ENCODE results near the gene STK24.
A peak's percentile ranks its signal among the peaks of the same experiment; 100 is the strongest.

The STK24 gene

DNA sequence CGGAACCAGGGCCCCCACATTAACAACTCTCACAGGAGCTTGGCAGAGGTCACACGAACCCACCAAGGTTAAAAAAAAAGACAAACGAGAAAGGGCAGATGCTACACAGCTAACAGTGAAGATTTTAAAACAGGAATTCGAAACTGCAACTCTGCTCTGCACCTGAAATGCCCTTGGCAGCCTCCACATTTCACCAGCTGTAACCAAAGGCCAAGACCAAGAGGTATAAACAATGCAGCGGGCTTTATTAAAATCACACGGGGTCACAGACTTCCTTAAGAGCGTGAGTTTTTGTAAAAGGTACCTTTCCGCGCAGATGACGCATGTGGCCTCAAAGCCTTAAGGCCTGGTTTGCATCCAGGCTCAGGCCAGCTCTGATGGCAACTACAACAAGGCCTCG is 88.2 kb downstream of the STK24 start:
- DNase-seq = no peak

DNA sequence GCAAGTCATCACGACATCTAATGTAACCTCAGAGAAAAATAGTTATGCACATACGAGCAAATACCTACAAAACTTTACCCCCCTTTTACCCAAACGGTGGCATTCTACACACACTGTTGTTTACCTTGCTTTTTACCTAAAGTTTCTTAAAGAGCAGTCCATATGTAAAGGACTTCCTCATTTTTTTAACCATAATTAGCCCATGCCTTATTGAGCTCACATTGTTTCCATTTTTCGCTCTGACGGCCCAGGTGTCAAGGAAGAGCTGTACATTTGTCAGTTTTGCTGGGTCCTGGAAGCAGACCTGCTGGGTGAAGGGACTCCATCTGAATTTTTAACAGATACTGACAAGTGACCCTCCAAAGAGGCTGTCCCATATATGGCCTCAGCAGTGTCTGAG is 89.4 kb downstream of the STK24 start:
- no peak for DNase-seq

DNA sequence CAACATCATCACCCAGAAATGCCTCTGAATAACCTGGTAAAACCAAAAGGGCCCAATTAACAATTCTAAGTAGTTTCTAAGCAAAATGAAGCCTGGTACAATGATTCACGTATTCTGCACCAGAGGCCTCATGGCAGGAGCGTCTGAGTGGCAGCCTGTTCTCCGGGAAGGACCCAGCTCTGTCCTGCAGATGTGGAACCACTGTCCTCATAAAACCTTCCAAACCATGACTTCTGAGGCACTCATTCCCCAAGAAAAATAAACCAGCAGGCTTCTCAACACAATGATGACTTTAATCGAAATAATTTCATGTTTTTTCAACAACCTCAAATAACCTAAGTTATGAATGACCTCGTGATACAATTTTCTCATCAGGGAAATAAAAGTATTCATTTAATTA is 89.9 kb downstream of the STK24 start:
- DNase-seq = no peak

- no peak for DNase-seq
These were observed 90.5 kb downstream of the STK24 start for GRCh38 chr13:98486412-98486811.

DNA sequence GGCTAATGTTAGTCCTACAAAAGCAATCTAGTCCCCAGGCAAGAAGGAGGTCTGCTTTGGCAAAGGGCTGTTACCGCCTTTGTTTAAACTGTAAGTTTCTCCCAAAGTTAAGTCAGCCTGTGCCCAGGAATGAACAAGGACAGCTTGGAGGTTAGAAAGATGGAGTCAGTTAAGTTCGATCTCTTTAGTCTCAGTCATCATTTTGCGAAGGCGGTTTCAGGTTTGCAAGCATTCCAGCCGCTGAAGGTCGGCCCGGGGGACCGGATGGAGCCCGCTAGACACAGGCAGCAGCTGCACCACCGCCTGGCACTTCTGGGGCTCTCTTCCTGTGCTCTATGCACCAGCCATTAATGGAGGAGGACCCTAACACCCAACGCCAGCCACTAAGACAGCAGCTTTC is 91.3 kb downstream of the STK24 start:
- DNase-seq = no peak

GRCh38 chr13:98484289-98485219 is 92.4 kb downstream of the STK24 start:
- DNase-seq = no peak

DNA sequence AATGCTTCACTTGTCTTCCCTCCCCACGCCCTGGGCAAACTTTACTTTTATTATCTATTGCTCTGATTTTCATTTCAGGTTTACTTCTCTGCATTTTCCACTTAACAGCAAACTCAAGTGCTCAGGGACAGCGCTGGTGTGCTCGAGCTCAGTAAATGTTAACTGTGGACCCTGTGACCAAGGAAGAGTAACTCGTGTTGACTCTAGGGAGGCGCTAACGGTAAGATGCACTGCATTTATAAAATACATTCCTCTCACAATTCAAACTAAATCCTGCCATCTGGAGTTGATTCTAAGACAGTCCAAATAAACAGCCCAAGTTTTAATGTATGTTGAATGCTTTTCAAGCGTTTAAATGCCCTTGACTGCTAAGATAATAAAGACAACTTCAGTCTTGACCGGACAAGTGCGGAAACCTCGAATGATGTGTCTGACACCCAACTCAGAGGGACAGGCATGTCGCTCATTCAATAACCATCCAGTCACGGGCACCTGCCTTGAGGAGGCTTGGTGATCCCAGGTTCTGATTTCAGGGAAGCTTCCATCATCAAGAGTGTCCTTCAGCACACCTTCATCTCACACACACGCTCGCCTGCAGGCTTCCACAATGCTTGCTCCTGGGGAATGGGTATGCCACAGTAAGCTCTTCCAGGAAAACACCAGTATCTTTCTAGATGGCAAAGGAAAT is 93.2 kb downstream of the STK24 start:
- no peak for DNase-seq

- no peak for DNase-seq
These were observed 94.1 kb downstream of the STK24 start for GRCh38 chr13:98482476-98483444.

DNA sequence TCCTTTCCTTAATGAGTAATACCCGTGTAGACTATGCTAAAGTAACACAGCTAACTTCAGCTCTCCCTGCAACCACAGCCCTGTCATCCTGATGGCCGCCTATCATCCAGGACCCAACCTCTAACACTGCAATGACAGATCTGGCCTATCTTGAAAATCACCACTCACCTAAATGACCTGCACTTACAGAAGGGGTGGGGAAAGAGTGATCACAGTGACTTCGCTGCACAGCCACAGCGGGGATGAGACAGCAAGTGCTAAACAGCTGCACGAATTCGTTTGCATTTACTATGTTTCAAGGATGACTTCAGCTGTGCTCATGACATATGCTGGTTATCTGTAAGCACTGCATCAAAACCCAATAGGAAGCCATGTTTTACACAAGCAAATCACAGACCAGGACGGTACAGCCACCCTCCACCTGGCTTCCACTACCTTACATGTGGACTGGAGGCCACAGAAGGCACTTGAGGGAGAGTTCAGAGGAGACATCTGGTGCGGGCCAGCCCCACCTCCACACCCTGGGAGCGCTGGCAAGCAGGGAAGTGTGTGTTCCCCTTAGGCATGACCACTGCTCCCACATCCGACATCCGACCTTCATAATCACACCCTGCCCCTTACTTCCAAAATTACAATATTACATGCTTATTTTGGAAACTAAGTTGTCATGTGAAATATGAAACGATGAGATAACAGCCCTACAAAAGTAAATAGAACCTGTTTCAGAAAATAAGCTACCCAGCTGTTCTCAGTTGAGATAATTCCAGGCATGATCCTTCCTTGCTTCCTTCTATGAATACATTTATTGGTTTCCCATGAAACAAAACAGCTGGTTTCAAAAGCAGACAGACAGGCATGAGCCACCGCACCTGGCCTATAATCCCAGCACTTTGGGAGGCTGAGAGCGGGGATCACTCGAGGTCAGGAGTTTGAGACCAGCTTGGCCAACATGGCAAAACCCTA is 95.7 kb downstream of the STK24 start:
- DNase-seq = no peak

GRCh38 chr13:98479496-98480003 is 97.4 kb downstream of the STK24 start:
- DNase-seq = no peak

GRCh38 chr13:98478189-98479129 is 98.4 kb downstream of the STK24 start:
- no peak for DNase-seq

DNA sequence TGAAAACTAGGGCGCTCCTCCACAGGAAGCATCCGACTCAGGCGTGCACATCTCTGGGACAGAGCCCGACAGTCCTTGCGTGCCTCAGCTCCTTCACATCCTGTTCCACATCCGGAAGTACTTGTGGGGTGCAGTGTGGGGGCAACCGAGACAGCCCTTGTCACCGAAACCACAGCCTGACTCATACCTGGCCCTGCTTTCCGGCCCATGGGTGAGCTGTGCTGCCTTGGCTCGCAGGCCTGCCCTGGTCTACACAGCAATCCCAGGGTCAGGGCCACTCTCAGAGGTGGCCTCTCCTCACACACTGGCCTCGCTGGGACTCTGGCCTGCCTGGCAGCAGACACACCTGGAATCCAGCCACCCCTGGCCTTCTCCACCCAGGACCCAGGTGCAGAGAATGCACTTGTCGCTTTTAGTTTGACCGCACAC is 100.4 kb downstream of the STK24 start:
- DNase-seq = peak; percentile 51 to 77 (median 63)

- DNase-seq = peak in 1 of 6 experiments; percentile 4
These were observed 100.8 kb downstream of the STK24 start for GRCh38 chr13:98476106-98476505.

DNA sequence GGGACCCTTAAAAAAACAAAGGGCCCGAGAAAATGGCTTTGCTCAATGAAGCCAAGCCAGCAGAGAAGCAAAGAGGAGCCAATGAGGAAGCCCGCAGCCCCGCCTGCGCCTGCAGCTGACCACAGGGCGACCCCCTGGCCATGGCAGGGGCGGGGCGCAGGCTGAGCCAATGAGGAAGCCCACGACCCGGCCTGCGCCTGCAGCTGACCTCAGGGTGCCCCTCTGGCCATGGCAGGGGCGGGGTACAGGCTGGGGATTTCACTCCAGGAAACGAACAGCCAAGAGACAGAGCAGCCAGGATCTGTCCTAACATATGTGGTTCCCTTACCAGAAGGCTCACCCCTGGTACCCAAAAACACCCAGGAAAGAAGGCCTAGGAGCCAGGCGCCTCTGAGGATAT is 101.4 kb downstream of the STK24 start:
- no peak for DNase-seq

- no peak for DNase-seq
These were observed 102.1 kb downstream of the STK24 start for GRCh38 chr13:98474761-98475160.

DNA sequence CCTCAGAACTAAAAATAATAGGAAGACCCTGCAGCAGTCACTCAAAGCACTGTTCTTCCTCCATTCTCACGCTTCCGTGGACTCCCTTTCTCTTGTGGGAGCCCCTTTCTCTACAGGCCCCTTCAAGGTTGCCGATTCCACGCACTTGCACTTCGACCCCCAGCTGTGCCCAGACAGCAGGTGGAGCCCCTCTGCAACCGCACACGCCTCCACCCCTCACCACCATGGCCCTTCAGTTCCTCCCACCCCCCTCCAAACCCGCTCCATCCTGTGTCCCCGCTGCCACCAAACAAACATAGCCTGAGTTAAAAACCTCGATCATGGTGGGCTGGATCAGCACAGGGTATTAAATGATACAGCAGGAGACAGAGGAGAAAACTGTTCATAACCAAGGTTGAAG is 102.6 kb downstream of the STK24 start:
- no peak for DNase-seq

DNA sequence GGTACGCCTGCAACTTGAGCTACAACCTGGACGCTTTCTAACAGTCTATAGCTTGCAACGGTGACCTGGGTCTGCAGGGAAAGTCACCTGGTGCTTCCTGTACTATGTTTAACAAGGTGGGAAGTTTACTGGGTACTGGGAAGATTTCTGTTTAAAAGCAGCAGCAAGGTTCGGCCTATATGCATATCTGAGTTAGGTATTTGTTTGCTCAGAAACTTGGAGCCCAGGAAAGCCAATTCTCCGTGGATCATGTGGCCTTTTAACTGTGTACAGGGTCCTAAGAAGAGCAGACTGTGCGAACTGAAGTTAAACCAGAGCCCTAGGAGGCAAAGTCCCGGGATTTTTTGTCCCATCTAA is 103.1 kb downstream of the STK24 start:
- DNase-seq = no peak

GRCh38 chr13:98473135-98473787 is 103.6 kb downstream of the STK24 start:
- no peak for DNase-seq

DNA sequence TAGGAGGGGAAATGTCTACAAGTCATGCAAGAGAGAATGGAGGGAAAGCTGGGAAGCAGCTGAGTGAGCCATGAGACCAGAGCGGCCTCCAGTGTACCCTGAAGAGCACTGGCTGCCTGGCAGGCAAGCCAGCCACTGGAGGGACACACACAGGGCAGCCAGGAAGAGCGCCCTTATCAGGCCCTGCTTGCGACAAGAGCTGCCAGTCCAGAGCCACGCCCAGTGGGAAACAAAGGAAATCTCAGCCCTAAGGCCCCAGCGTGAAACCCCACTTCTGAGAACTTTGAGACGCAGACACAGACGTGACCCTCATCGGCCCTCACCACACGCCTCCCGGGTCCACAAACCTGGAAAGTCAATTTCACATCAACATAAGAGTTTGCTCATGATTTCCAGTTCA is 105.0 kb downstream of the STK24 start:
- DNase-seq = no peak

- DNase-seq = no peak
These were observed 106.0 kb downstream of the STK24 start for GRCh38 chr13:98470920-98471319.

Data from stimulated activated naive CD4-positive, alpha-beta T cell (primary cell).